ENCODE measurements around the gene SMIM1. TPM values are rescaled to one million over a fixed set of nuclear protein-coding genes. Genes with fewer than 3 reads are reported as not detected.

The SMIM1 gene
- polyA plus RNA-seq, 3 donors, result 1.1 to 2.7 (median 1.4) TPM

- Histone ChIP-seq H3K9ac (ENCODE audit: insufficient read depth, low read length, poor library complexity, severe bottlenecking) (no peak overlapping the region), H3K4me2 (replicated peaks; ENCODE audit: extremely low read depth, low read length, poor library complexity, severe bottlenecking) (no peak overlapping the region), H3K9me3 (replicated peaks in 1 of 2; ENCODE audit: control insufficient read depth in 1 of 2, insufficient read depth in 1 of 2, low read length in 2 of 2) (no peaks in the 10 kb centered on the region), H3K79me2 (ENCODE audit: insufficient read depth, low read length) (no peaks in the 10 kb centered on the region), H2AFZ (ENCODE audit: insufficient read depth, low read depth, low read length, poor library complexity, severe bottlenecking) (no peak overlapping the region), H3K4me1 (ENCODE audit: control insufficient read depth in 1 of 2, insufficient read depth in 2 of 2, low read length in 2 of 2) (no peaks in the 10 kb centered on the region), H3K4me3 (replicated peaks in 1 of 3; ENCODE audit: low read depth in 2 of 3, low read length in 3 of 3) (no peak overlapping the region), H3K27ac (ENCODE audit: low read depth in 1 of 2, low read length in 2 of 2) (no peak overlapping the region), H3K27me3 (ENCODE audit: control insufficient read depth in 2 of 2, insufficient read depth in 2 of 2, low read length in 2 of 2) (no peaks in the 10 kb centered on the region), H4K20me1 (ENCODE audit: insufficient read depth, low read length) (no peaks in the 10 kb centered on the region), H3K36me3 (replicated peaks in 1 of 2; ENCODE audit: control insufficient read depth in 1 of 2, insufficient read depth in 2 of 2, low read length in 2 of 2) (no peaks in the 10 kb centered on the region)
- TF ChIP-seq, protein P1, sequence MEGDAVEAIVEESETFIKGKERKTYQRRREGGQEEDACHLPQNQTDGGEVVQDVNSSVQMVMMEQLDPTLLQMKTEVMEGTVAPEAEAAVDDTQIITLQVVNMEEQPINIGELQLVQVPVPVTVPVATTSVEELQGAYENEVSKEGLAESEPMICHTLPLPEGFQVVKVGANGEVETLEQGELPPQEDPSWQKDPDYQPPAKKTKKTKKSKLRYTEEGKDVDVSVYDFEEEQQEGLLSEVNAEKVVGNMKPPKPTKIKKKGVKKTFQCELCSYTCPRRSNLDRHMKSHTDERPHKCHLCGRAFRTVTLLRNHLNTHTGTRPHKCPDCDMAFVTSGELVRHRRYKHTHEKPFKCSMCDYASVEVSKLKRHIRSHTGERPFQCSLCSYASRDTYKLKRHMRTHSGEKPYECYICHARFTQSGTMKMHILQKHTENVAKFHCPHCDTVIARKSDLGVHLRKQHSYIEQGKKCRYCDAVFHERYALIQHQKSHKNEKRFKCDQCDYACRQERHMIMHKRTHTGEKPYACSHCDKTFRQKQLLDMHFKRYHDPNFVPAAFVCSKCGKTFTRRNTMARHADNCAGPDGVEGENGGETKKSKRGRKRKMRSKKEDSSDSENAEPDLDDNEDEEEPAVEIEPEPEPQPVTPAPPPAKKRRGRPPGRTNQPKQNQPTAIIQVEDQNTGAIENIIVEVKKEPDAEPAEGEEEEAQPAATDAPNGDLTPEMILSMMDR (IDR thresholded peaks at IDR 0.05), result no peak
- H3K4me1 Mint-ChIP-seq, result no peaks in the 10 kb centered on the region
- H3K36me3 Mint-ChIP-seq, result no peaks in the 10 kb centered on the region
- peaks cover 2 to 15% (median 7%) of the 10 kb centered on the region in 3 donors for H3K27me3 Mint-ChIP-seq (ENCODE audit: low read depth in 3 of 3)
- intact Hi-C loops (cut with micrococcal nuclease), result loop anchor here in 1 of 2 donors (10.0 kb wide), 2 partner anchors 165 to 235 kb away; no protein-coding TSS in a partner anchor
- DNase-seq, result no peak
- H3K9me3 Mint-ChIP-seq, result no peaks in the 10 kb centered on the region
- no peak overlapping the region for H3K4me3 Mint-ChIP-seq
- H3K27ac Mint-ChIP-seq, result no peak overlapping the region
- 81% methylated on average over 26 of the region's 32 CpGs for WGBS (ENCODE audit: insufficient coverage)
Measured at GRCh38 chr1:3729594-3730542, 42.7 kb upstream of the SMIM1 start.

GRCh38 chr1:3730543-3731247 lies 41.9 kb upstream of the SMIM1 start:
- H3K9ac ChIP-seq (ENCODE audit: insufficient read depth, low read length, poor library complexity, severe bottlenecking), result no peak overlapping the region
- no peak for DNase-seq
- no peaks in the 10 kb centered on the region for H3K9me3 ChIP-seq (replicated peaks in 1 of 2; ENCODE audit: control insufficient read depth in 1 of 2, insufficient read depth in 1 of 2, low read length in 2 of 2)
- H4K20me1 ChIP-seq (ENCODE audit: insufficient read depth, low read length), result no peaks in the 10 kb centered on the region
- intact Hi-C loops (cut with micrococcal nuclease), result no loop called here
- no peak overlapping the region for H3K4me2 ChIP-seq (replicated peaks; ENCODE audit: extremely low read depth, low read length, poor library complexity, severe bottlenecking)
- WGBS (ENCODE audit: insufficient coverage), result 64% methylated on average over 24 of the region's 25 CpGs
- H3K27ac ChIP-seq (ENCODE audit: low read depth in 1 of 2, low read length in 2 of 2), result no peak overlapping the region
- H2AFZ ChIP-seq (ENCODE audit: insufficient read depth, low read depth, low read length, poor library complexity, severe bottlenecking), result no peak overlapping the region
- H3K27me3 Mint-ChIP-seq (ENCODE audit: low read depth in 3 of 3), result peaks cover 2 to 15% (median 7%) of the 10 kb centered on the region in 3 donors
- H3K27me3 ChIP-seq (ENCODE audit: control insufficient read depth in 2 of 2, insufficient read depth in 2 of 2, low read length in 2 of 2), result no peaks in the 10 kb centered on the region
- H3K27ac Mint-ChIP-seq, result no peak overlapping the region
- H3K4me3 Mint-ChIP-seq, result no peak overlapping the region
- H3K4me1 Mint-ChIP-seq, result no peaks in the 10 kb centered on the region
- H3K4me1 ChIP-seq (ENCODE audit: control insufficient read depth in 1 of 2, insufficient read depth in 2 of 2, low read length in 2 of 2), result no peaks in the 10 kb centered on the region
- H3K79me2 ChIP-seq (ENCODE audit: insufficient read depth, low read length), result no peaks in the 10 kb centered on the region
- no peak overlapping the region for H3K4me3 ChIP-seq (replicated peaks in 1 of 3; ENCODE audit: low read depth in 2 of 3, low read length in 3 of 3)
- peaks cover under 1 to 2% of the 10 kb centered on the region in 2 donors for H3K36me3 Mint-ChIP-seq
- H3K9me3 Mint-ChIP-seq, result no peaks in the 10 kb centered on the region
- H3K36me3 ChIP-seq (replicated peaks in 1 of 2; ENCODE audit: control insufficient read depth in 1 of 2, insufficient read depth in 2 of 2, low read length in 2 of 2), result no peaks in the 10 kb centered on the region
- TF ChIP-seq, protein P1 (IDR thresholded peaks at IDR 0.05), result no peak
